ENCODE results near the gene DST.

The DST gene

GRCh38 chr6:56481957-56482356, 160.7 kb downstream of the DST start:
- no peak for DNase-seq (ENCODE audit: low read depth)

DNA sequence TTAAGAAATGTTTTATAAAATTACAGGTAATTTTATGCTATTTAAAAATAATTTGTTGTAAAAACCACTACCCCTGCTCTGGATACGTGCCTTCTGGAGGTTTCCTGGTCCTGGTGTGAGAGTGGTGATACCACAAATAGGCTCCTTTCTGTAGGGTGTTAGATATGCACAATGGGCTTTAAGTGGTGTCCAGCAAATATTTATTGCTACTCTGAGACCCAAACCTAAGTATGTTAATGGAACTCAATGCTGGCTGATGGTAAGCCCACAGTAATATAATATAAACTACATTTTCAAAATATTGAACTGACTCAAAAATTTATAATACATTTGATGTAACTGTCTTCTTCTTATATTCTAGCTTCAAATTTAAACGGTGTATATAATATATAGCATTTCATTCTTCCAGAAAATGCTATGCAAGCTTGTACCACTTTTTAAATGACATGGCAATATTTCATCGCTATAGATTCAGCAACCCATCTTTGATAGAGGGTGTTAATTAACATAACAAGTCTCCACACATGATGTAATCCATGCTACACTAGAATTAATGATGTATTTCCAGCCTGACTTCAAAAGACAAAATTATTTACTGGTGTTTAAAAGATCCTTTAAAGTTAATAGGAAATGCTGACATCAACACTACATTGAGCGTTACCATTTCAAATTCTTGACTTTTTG, 161.9 kb downstream of the DST start:
- DNase-seq (ENCODE audit: low read depth) = no peak

- no peak for DNase-seq (ENCODE audit: low read depth)
Observed at GRCh38 chr6:56480246-56480645, 162.4 kb downstream of the DST start.

- no peak for DNase-seq (ENCODE audit: low read depth)
Observed at GRCh38 chr6:56479381-56479780, 163.3 kb downstream of the DST start.

DNA sequence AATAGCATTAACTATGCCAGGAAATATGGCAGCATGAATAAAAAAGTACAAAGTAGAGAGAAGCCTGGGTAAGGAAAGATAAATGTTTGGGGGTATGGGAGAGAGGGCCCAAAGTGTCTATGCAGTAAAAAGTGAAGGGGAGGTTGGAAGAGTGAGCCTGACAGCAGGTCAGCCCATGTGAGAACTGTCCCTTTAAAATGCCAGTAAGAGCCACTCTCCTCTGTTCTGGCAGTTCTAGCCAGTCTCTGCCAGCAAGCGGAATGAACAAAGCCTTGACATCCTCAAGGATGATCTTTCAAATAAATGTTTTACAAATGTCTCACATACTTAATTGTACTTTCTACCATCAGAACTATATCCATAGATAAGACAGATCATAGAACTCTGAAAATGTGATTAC, 164.5 kb downstream of the DST start:
- no peak for DNase-seq (ENCODE audit: low read depth)

DNA sequence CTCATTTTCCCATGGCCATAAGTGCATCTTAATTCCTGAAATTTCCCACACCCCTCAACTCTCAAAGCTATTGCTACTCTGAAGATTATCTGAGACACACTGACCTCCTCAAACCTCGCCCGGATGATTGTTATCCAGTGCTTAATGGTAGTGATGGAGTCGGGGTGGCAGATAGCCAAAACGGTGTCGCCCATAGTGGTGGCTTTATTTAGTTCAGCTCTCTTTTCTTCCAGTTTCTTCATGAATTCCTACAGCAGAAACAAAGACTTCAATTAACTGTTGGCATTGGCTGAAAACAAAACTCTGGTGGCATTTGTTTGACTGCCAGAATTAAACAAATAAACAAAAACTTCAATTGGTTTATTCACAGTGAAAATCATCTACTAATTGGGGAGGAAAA, 165.4 kb downstream of the DST start:
- no peak for DNase-seq (ENCODE audit: low read depth)

GRCh38 chr6:56475736-56476457, 166.8 kb downstream of the DST start:
- DNase-seq (ENCODE audit: low read depth) = peak; percentile 16

DNA sequence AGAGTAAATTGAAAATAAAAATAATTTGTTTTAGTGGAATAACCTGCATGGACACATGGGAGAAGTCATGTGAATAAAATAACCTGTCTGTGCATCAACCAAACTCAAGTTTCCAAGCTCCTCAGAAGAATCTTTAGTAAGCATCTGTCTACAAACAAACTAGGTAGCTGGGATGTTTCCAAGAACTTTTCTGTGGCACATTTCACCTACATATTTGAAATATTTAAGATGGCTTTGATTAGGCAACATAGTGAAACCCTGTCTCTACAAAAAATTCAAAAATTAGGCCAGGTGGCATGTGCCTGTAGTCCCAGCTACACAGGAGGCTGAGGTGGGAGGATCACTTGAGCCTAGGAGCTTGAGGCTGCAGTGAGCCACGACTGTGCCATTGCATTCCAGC, 168.2 kb downstream of the DST start:
- no peak for DNase-seq (ENCODE audit: low read depth)

DNA sequence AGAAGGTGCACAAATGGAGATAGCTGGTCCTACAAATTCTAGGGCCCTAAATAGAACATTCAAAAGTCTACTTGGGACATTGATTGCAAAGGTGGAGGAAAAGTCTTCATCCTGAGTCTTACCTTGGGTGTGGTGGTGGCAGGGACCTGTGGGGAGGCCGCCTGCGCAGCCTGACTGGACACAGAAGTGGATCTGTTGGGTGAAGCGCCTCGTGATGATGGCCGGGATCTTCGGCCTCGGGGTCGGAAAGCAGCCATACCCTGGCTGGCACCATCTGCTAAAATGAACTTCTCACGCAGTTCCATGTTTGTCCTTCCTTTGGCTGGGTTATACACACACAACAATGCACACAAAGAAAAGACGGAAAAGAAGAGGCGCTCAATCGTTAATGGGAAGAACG, 179.2 kb downstream of the DST start:
- DNase-seq (ENCODE audit: low read depth) = no peak

GRCh38 chr6:56459030-56459805, 183.5 kb downstream of the DST start:
- DNase-seq (ENCODE audit: low read depth) = no peak

DNA sequence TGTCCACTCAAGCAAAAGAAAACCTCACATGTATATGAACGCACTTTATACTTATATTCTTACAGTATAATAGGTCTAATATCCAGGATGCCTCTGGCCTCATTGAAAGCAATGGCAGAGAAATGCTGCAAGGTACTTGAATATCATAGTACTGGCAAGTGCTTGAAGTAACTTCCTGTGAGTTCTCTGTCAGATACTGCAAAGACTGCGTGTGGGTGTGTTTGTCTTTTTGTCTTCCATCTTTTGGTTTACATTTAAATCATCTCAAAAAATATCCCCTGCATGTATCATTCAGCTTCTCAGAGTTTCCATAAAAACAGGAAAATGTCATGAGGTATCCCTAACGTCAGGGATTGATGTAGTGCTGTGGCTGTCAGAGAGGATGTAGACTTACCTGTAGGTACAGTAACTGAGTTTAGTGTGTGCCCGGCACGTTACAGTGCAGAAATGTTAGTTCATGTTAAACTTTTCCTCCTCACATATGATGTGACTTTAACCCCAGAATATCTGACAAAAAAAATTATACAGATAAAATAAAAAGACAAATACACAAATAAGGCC, 184.3 kb downstream of the DST start:
- no peak for DNase-seq (ENCODE audit: low read depth)

GRCh38 chr6:56456785-56457184, 185.9 kb downstream of the DST start:
- DNase-seq (ENCODE audit: low read depth) = no peak

DNA sequence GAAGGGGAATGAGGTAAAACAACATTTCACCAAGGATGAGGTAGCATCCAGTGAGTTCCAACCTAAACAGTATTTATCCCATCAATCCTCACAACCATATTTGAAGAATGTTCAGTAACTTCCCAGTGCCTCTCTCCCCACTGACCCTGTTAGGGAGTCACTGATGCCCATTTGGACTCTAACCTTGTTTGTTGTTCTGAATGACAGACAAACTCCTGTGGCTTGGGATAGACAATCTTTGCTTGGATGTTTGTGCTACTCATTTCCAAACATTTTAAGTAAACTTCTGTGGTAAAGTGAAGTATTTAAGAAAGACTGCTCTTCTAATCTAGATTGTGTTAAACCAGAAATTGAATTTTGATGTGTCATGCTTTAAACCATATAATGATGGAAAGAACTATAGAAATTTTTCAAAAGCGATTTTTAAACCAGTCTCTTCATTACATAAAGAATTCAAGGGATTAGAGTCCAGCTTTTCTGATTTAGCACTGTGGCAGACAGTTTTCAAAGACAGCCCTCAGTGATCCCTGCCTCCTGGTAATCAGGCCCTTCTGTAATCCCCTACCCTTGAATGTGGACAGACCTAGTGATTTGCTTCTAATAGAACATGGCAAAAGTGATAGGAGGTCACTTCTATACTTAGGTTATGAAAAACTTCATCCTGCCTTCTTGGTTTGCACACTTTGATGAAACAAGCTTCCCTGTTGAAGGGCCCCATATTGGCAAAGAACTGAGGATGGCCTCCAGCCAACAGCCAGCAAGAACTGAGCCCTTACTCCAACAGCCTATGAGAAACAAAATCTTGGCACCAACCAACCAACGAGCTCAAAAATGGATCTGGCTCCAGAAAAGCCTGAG, 191.6 kb downstream of the DST start:
- no peak for DNase-seq (ENCODE audit: low read depth)

DNA sequence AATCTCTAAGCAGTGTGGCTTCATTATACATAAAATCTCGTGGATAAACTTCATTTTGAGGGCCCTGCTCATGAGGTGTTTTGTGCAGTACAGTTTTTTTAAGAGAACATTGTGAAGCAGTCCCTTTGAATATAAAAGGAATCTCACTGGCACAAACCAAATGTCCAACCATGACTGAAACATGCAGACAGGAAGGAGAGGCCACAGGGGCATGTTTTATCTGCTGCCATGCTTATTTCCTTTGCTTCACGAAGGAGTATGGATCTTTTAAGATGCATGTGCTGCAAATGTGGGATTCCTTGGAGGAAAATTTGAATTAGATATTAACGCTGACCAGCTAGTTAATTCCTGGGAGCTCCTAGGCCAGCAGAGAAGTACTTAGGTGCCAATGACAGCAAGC, 192.3 kb downstream of the DST start:
- no peak for DNase-seq (ENCODE audit: low read depth)

DNA sequence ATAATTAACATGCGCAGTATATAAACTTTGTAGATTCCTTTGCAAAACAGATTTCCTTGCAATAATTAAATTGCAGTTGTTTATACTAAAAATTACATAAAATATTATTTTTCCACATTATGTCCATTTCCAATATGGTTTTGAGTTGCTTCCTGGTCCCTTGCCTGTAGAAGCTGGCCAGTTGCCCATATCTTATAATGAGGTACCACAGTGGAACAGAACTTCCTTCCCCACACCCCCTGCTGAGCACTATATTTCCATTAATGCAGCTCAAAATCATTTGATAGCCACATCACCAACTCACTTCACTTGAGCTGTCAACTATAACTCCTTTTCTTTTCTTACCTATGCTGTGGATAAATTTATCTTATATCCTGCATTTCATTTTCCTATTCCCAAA, 194.6 kb downstream of the DST start:
- no peak for DNase-seq (ENCODE audit: low read depth)

- no peak for DNase-seq (ENCODE audit: low read depth)
Observed at GRCh38 chr6:56445818-56446217, 196.9 kb downstream of the DST start.

- no peak for DNase-seq (ENCODE audit: low read depth)
Observed at GRCh38 chr6:56444855-56445254, 197.8 kb downstream of the DST start.

GRCh38 chr6:56440551-56440981, 202.1 kb downstream of the DST start:
- DNase-seq (ENCODE audit: low read depth) = no peak

GRCh38 chr6:56437171-56437900, 205.4 kb downstream of the DST start:
- DNase-seq (ENCODE audit: low read depth) = no peak

- DNase-seq (ENCODE audit: low read depth) = no peak
Observed at GRCh38 chr6:56435754-56436153, 206.9 kb downstream of the DST start.

DNA sequence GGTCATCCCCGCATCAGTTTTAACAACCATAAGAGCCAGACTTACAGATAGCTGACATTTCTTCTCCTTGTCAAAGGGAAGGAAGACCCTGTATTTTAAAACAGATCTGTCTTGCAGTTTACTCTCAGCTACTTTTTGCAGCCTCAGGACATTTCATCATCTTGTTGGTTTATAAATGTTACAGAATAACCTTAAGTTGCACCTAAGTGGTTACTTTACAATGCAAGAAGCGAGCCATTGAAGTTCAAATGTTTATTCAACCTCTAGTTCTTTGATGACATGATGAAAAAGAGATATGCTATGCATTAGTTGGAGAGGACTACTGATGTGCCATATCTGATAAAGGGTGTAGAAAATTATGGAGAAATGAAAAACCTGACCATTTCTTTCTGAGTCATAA, 207.4 kb downstream of the DST start:
- no peak for DNase-seq (ENCODE audit: low read depth)

Data from ELR (cell line).